Activated CD4-positive, CD25-positive, alpha-beta regulatory T cell treated with anti-CD3 and anti-CD28 coated beads, Interleukin-2, amount 50 U/mL, for 72 hours (primary cell): ENCODE measurements around the gene BLTP3B.
A peak's percentile ranks its signal among the peaks of the same experiment; 100 is the strongest.
"Not testable (repeated sequence)": the region's sequence is repeated elsewhere in the genome, so short reads cannot be mapped to it uniquely, and the experiment has no call there.

ENCODE experiments used
- DNase-seq: peaks from one replicate; pipeline ENCODE4 v3.0.0; 2021

Gene BLTP3B, protein sequence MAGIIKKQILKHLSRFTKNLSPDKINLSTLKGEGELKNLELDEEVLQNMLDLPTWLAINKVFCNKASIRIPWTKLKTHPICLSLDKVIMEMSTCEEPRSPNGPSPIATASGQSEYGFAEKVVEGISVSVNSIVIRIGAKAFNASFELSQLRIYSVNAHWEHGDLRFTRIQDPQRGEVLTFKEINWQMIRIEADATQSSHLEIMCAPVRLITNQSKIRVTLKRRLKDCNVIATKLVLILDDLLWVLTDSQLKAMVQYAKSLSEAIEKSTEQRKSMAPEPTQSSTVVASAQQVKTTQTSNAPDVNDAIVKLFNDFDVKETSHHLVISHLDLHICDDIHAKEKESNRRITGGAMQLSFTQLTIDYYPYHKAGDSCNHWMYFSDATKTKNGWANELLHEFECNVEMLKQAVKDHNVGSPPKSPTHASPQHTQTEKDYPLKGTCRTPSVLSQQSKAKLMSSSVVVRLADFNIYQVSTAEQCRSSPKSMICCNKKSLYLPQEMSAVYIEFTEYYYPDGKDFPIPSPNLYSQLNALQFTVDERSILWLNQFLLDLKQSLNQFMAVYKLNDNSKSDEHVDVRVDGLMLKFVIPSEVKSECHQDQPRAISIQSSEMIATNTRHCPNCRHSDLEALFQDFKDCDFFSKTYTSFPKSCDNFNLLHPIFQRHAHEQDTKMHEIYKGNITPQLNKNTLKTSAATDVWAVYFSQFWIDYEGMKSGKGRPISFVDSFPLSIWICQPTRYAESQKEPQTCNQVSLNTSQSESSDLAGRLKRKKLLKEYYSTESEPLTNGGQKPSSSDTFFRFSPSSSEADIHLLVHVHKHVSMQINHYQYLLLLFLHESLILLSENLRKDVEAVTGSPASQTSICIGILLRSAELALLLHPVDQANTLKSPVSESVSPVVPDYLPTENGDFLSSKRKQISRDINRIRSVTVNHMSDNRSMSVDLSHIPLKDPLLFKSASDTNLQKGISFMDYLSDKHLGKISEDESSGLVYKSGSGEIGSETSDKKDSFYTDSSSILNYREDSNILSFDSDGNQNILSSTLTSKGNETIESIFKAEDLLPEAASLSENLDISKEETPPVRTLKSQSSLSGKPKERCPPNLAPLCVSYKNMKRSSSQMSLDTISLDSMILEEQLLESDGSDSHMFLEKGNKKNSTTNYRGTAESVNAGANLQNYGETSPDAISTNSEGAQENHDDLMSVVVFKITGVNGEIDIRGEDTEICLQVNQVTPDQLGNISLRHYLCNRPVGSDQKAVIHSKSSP (N-terminal part only)

DNA sequence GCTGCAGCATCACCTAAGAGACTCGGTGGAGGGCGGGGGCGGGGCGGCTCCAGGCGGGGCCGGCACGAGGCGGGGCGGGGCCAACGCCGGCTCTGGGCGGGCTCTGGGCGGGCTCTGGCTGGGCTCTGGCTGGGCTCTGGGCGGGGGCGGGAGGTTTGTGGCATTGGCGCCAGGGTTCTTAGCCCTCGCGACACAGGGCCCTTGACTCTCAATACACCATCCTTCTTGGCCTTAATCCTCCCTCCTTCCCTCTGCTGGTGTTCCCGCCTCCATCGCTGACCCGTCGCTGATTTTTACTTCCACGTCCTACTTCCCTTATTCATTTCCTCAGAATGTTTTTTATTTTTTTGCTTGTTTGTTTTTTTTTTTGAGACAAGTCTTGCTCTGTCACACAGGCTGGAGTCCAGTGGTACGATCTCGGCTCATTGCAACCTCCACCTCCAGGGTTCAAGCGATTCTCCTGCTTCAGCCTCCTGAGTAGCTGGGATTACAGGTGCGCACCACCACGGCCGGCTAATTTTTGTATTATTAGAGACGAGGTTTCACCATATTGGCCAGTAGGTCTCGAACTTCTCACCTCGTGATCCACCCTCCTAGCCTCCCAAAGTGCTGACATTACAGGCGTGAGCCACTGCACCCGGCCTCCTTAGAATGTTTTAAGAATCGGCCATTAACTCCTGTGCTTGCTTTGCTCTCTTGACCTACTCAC is at the start of gene BLTP3B:
BLTP3B (minus strand) TSS at position 24 of the 709 bp plus-strand sequence. CDS start 239 bp downstream, outside the sequence.
- peak; percentile 87 for DNase-seq

DNA sequence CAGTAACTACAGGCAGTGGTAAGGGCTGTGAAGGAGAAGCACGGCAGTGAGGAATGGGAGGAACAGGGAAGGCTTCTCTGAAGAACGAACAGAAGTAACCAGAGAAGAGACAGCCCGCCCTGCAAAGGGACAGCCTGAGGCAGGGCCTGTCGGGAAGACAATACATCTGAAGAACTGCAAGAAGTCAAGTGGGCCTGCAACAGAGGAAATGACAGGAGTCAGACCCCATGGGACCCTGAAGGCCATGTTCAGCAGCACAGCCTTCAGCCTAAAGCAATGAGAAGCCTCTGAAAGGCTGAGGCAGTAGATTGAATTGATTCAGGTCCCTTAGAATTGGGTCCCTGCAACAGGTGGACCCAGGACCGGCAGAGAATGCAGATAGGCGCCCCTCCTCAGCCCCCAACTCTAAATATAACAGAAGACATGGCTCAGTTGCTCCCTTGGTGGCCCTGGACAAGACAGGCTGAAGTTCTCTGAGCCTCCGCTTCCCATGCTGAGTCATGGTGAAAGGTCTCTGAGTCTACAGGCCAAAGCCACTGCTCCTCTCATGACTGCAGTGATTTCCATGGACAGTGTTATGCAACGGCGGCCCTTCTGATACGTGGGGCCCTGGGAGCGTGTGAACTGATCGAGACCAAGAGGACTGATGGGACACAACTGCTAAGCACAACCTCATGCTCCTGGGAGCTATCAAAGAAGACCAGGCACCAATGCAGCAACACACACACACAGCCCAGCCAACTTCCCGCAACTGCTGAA is 47.1 kb upstream of the BLTP3B start:
- no peak for DNase-seq

DNA sequence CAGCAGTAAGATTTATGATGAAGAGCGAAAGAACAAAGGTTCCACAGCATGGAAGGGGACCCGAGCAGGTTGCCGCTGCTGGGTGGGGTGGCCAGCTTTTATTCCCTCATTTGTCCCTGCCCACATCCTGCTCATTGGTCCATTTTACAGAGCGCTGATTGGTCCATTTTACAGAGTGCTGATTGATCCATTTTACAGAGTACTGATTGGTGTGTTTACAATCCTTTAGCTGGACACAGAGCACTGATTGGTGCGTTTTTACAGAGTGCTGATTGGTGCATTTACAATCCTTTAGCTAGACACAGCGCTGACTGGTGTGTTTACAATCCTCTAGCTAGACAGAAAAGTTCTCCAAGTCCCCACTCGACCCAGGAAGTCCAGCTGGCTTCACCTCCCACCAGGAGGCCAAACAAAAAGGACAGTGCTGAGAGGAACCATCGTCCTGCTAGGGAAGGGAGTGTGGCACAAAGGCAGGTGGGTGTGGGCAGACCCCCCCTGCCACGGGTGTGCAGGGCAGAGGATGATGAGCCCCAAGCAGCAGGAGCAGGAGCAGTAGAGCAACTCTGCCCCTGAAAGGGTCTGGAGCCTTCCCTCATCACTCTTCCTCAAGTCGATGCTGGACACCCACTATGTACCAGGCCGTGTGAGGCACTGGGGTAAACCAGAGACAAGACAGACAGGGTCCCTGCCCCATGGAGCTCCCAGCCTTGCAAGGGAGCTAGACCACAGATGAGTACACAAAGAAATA is 46.4 kb upstream of the BLTP3B start:
- DNase-seq, result not testable (repeated sequence)

DNA sequence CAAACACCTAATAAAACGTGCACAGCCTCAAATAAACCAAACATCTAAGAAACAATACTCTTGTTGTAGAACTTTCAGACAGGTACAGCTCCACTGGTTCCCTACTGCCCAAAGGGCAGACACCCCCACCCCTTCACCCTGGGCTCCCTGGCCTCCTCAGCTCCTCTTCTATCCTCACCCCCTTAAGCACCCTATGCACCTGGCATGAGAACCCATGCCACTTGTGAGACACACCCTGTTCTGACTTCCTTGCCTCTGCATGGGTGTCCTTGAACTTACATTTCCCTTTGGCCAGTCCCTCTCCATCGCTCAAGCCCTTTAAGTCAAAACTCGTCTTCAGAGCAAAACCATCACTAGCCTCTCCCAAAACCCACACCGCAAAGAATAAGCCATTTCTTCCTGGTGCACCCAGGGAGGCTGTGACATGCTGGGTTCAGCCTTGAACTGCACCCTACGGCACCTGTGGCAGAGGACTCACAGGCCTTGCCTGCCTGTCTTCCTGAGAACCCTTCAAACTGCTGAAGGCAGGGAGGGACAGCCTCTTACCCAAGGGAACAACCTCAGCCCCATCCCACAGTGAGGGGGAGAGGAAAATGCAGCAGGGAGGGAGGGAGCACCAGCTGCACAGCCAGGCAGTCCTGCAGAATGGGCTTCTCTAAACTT is 45.3 kb upstream of the BLTP3B start:
- DNase-seq, result no peak

DNA sequence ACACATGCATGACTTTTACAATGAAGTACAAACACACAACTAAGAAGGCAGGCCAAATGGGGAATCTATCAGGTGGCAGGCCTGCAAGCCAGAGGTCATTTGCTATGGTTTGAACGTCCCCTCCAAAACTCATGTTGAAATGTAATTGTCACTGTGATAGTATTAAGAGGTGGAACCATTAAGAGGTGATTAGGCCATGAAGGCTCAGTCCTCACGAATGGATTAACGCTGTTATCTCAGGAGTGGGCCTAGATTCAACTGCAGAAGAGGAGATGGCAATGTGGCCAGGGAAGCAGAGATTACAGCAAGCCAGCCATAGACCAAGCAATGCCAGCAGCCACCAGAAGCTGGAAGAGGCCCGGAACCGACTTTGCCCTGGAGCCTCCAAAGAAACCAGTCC is 44.4 kb upstream of the BLTP3B start:
- no peak for DNase-seq

DNA sequence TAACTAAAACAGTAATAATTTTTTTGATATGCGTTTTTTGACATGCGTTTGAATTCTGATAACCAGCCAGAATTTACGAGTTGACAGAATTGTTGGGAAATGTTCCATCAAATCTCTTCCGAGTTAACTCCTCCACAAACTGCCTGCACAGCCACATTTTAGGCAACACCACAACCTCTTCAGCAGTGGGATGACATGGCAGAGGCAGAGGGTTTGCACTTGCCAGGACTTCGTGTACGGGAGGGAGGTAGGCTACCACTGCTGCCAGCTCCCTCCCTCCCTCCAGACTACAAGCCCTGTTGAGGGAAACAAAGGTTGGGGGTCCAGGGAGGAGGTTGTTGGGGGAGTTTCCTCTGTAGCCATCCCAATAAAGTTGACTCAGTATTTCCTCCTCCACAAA is 43.4 kb upstream of the BLTP3B start:
- DNase-seq, result no peak

DNA sequence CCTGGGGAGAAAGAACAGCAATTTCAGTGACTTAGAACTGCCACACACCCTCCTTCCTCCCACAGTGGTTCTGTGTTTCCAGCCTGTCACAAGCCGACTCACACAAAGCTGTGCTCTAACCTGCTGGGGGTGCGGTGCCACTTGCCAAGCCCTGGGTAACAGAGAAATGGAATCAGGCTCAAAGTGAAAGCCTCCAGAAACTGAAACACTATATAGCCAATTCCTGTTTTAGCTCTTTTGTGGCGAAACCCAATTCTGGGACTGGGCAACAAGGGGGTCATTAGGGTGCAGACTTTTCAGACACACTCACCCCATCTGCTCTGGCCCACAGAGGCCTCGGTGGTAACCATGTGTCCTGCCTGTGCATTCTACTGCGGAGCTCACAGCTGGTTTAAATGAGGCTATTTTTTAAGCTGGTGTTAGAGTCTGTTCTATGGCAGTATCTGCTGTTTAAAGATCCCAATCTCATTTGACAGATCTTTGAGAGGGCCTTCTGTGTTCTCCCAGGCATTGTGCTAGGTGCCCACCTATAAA is 42.8 kb upstream of the BLTP3B start:
- no peak for DNase-seq

DNA sequence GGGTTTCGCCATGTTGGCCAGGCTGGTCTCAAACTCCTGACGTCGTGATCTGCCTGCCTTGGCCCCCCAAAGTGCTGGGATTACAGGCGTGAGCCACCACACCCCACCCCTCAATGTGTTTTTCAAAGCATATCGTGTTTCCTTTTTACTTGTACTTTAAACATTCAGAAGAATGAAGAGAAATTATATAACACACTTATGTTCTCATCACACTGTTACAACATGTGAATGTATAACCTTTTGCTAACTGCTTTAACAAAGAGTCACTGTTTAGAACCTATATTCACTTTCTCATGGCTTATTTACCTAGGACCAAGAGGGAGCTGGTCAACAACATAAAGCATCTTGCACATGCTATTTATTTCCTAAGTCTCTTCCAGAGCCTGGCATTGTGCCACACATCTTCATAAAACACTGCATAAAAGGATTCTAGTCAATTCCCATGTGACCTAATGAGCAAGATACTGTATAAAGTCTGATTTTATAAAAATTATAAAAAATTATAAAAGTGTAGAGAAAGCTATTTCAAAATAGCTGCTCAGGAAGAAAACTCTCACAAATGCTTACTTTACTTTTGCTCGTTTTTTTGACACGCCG is 42.0 kb upstream of the BLTP3B start:
- DNase-seq, result no peak

DNA sequence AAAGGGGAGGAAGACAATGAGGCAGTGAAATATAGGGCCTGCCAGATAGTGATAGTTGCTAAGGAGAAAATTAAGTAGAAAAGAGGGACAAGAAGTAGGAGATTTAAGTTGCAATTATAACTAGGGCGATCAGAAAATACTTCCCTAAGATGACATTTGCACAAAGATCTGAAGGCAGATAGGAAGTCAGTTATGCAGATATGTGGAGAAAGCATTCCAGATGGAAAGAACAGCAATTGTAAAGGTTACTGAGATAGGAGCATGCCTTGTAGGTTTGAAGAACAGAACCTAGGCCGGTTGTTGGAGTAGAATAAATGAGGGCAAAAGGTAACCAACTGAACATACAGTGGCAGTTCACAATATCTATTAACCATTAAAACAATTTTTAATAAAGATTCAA is 36.6 kb upstream of the BLTP3B start:
- no peak for DNase-seq

DNA sequence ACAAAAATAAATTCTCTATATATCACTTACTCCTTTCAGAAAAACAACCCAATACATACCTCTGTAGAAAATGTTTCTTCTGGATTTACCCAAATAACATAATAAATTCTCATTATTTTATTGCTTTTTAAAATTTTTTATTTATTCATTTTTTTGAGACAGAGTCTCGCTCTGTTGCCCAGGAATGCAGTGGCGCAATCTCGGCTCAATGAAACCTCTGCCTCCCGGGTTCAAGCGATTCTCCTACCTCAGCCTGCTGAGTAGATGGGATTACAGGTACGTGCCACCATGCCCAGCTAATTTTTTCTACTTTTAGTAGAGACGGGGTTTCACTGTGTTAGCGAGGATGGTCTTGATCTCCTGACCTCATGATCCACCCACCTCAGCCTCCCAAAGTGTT is 33.8 kb upstream of the BLTP3B start:
- DNase-seq, result not testable (repeated sequence)

DNA sequence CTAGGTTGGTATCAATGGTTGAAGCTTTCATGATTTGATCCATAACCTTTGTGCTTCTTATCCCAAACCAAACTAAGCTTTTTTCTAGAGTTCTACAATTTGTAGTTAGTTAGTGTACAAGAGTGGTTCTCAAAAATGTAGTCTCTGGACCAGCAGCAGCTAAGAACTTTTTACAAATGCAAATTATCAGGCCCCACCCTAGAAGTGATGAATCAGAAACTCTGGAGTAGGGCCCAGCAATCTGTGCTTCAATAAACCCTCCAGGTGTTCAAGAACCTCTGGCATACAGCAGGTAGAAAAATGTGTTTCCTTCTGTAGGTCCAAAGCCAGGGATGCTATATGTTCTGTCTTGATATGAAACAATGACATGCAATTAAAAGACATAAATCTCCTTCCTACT is 31.8 kb upstream of the BLTP3B start:
- no peak for DNase-seq

DNA sequence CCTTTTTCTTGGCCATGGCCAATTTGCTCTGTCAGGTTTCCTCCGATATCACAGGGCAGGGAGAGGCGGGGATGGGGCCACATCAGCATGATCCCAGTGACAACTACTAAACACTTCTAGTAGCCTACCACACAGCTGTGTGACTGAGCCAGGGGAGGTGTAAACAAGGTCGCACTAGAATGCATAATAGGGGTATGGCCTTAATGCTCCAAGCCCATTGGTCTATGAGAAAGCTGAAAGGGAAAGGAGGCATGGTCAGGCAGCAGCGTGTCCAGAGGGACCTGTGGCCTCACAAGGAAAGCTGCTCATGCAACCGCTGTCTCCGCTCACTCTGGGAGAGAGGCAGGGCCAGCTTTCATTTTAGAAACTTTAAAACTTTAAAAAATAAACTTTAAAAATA is 30.4 kb upstream of the BLTP3B start:
- DNase-seq, result no peak

DNA sequence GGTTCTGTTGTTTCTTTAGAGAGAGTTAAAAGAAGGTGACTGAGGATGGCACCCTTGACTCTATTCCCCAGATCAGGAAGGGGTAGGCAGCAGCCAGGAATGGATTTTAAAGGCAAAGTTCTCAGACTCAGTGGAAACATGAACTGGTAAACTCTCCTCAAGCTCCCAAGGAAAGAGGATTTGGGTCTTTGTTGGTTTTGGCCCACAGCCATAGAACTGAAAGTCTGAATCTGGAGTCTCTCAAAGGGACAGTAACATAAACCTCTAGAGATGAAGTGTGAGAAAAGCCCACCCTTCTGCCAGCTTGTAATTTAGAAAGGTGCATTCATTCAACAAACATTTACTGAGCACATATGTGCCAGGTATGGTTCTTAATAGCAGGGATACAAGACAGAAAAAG is 28.6 kb upstream of the BLTP3B start:
- DNase-seq, result no peak

DNA sequence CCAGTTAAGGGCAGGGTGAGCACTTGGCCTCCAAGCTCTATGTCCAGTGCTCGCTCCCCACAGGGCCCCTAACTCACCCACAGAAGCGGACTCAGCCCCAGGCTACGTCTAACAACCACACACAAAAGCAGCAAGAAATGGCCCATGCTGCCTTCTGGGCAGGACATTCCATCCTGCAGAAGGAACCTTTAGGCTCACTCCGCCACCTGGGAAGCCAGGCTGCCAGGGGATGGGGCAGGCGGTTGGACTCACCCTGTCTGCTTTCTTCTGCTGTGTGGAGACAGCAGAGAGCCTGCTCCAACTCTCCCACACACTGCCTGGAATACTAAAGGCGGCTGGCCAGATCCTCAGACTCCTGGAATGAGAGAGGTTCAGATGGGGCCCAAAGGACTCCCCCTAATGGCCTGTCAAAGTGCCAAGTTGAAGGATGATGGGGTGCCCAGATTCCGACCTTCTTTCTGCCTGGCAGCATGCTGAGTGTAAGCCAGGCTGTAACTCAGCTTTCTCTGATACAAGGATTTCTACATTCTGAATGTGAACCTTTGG is 27.7 kb upstream of the BLTP3B start:
- DNase-seq, result no peak

DNA sequence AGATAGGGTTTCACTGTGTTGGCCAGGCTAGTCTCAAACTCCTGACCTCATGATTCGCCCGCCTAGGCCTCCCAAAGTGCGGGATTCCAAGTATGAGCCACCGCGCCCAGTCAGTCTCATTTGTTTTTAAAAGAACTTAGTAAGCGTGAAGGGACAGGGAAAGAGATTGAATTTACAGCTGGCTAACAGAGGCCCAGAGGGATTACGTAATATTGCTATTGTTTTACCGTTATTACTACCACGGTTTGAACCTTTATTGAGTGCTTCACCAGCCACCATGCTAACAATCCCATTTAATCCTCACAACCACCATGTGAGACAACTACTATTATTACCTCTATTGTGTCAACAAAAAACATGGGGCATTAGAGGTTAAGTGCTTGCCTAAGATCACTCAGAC is 26.7 kb upstream of the BLTP3B start:
- no peak for DNase-seq

DNA sequence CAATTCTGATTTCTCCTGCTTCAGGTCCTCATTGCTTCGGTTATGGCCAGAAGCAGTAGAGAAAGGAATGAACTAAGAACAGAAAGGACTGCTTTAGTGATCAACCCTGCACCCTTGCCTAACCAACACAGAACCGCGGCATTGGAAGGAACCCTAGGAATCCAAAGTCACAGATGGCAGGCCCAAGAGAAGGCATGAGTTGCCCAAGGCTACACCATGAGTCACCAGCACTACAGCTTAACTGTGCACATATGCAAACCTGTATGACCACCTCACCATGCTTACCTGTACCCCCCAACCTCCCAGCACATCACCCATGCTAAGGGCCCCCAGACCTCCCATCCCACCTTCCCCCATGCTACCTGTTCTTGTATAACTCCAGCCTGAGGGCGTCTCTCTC is 25.9 kb upstream of the BLTP3B start:
- DNase-seq, result no peak

DNA sequence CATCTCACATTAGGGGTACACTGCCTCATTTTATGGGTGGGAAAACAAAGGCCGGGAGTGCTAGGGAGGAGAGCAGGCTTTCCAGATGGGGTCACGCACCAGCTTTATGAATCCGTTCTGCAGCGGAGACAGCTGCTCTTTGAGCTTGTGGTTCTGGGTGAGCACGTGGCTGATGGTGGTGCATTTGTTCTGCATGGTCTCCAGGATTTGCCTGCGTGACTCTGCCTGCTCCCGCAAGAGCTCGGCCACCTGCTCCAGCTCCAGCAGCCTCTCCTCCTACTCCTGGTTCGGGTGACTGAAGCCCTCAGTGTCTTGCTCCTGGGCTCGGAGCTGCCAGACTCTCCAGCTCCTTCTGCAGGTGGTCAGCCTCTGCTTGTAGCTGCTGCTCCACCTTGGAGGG is 23.6 kb upstream of the BLTP3B start:
- DNase-seq, result no peak

DNA sequence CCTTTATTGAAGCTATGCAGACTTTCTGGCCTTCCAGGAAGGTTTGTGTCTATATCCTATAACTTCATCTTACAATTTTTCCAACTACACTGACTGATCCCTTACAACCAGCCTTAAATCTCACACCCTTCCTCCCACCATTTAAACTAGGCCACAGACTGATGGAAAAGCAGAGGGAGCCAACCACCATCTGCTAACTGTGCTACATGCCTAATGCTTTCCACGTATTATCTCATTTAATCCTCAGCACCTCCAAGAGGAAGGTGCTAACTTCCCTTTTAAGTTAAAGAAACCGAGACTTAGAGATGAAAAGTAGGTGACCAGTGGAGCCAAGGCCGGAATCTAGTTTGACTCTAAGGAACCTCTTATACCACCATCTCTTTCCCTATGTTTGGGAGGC is 22.7 kb upstream of the BLTP3B start:
- DNase-seq, result no peak

DNA sequence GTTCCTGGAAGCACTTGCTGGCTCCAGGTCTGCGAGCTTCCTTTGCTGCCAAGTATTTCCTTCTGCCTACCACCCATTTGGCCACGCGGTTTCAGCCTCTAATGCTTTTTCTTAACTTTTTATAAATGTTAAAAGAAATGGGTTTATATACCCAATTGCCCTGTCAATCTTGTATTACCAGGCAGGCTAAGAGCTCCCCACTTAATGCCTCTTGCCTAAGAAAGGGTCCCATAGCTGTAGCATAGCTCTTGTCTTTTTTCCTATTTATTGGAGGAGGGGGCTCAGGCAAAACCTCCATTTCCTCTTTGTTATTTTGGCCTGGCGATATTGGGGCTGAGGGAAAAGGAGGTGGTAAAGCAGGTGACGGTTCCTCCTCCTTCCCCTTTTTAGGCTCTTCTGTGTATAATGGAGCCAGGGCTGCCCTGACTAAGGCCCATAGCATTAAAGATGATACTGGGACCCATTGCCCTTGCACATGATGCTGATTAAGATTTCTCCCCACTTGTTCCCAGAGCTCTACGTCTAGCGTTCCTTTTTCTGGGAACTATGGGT is 21.6 kb upstream of the BLTP3B start:
- DNase-seq, result no peak
